Islet of Langerhans (tissue), 1 donor: ENCODE measurements around the gene TMCO4.
"Not testable (repeated sequence)": the region's sequence is repeated elsewhere in the genome, so short reads cannot be mapped to it uniquely, and the experiment has no call there.

Source experiments
- FAIRE-seq: peaks from one replicate; lab custom pipeline; 2011; peaks lifted over from hg19 to GRCh38; lab: Jason Lieb, UNC

The TMCO4 gene

GRCh38 chr1:19812875-19813642 is 13.3 kb upstream of the TMCO4 start:
- FAIRE-seq, result no peak

DNA sequence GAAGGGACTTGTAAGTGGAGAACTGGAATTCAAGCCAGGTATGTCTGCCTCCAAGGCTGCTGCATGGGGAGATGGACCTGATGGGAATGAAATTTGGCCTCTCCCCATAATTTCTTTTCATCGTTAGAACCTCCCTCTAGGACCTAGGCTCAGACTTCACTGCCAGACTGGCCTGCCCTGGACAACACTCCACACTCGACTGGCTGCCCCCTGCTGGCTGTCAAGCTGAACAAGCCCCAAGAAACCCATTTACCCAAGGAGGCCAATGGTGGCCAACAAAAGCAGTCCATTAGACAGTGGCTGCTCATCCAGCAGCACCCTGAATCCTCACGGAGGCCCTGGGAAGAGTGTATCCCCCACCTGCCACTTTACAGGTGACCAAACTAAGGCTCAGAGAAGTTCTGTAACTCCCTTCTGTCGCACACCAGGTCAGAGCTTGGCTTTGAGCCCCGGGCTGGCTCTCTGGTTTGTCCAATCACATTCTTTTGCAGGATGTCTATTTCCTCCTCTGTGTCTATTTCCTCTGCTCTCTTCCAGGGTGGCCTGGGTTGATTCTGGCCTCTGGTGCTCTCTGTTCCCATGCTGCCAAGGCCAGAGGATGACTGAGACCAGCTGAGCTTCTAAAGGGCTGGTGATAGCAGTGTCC is 11.6 kb upstream of the TMCO4 start:
- FAIRE-seq, result no peak

- no peak for FAIRE-seq
These were observed 9.5 kb upstream of the TMCO4 start for GRCh38 chr1:19809044-19809750.

DNA sequence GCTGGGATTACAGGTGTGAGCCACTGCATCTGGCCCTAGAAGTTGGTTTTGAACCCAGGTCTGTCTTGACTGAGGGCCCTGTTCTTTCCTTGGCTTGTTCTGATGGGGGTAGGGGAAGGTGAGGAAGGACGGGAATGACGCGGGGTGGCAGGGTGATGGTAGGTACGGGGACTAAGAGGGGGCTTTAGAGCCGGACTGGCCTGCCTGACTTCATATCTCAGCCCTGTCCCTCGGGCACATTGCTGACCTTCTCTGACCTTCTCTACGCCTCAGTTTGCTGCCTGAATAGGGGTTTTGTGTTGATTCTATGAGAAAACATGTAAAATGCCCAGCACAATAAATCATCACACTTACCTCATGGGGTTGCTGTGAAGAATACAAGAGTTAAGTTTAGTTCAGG is 8.6 kb upstream of the TMCO4 start:
- no peak for FAIRE-seq

DNA sequence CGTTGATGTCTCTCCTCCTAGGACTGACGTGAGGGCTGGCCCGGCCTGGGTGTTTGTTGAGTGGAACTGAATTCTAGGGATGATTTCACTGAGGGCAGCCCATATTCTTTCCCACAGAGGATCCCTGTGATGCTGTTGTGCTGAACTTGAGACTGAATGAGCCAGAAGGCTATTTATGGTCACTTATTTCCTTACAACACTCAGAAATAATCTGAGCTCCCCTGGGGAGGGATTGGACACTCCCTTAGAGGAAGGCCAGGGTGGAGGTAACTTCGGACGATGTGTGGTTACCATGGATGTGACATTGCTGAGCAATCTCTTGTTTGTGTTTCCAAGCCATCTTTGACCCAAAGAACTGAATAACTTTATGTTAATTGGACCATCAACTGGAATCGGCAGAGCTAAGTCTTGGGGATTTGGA is 5.1 kb upstream of the TMCO4 start:
- FAIRE-seq, result no peak

GRCh38 chr1:19802269-19802668 is 2.6 kb upstream of the TMCO4 start:
- FAIRE-seq, result no peak

GRCh38 chr1:19800076-19800804 is 524 bp upstream of the TMCO4 start:
- peak; percentile 17 for FAIRE-seq

DNA sequence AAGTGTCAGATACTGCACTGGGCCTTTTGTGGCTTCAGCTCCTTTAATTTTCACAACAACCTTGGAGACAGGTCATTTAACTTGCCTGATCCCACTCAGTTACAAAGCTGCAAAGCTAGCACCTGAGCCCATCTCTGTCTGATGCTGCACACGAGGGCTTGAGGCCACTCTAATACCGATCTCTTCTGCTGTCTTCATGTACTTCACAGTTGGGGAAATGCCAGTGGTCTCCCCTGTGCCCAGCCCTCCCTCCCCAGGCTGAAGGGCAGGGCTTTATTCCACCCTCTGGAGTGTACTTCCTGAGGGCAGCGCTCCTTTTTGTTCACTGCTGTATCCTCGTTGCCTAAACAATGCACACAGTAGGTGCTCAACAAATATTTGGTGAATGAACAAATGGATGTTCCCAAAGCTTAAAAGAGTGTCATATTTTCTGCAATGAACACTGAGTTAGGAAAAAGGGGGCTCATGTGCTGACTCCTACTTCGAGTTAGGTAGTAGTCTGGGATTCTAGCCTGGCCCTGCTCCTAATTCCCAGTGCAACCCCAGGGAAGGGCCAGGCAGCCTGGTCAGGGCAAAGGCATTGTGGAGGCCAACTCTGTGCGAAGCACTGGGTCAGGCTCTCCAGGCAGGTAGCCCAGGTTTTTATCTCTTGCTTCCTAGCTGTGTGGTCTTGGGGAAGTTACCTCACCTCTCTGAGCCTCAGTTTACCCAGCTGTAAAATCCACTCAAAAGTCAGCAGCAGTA is 1.1 kb downstream of the TMCO4 start:
- no peak for FAIRE-seq

GRCh38 chr1:19797827-19798226 is 1.9 kb downstream of the TMCO4 start:
- no peak for FAIRE-seq

DNA sequence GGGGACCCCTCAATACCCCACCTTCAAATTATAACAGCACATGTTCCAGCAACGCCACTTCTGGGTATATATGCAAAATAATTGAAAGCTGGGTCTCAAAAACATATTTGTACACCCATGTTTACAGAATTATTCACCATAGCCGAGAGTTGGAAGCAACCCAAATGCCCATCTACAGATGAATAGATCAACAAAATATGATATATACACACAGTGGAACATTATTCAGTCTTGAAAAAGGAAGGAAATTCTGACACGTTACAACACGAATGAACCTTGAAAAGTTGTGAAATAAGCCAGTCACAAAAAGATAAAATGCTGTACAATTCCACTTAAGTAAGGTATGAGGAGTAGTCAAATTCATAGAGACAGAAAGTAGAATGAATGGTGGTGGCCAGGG is 5.1 kb downstream of the TMCO4 start:
- FAIRE-seq, result no peak

DNA sequence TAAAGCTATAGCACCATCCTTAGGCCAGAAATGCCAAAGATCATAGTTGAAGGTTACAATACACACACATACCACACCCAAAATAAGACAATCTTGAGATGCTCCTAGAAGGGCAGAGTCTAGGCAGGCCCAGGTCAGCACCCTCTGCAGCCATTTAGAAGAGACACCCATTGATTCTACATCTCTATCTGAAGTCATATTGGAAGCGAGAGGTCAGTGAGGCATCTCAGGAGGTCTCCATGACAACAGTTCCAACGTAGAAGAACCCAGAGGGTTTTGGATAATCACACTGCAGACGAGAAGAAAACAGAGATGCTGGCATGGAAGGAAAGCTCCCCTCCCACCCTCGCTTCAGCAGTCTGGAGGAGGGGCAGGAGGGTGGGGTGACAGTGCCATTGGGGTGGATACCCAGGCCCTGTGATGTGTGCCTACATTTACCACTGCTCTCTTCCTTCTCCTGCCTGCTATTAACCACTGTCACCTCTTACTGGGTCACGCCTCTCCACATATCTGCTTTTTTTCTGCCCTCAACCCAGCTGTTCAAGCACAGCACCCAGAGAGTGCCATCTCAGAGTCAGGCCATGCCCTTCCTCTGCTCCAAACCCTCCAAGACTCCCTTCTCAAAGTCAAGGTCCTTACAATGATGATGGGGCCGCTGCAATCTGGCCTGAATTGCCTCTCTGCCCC is 6.2 kb downstream of the TMCO4 start:
- no peak for FAIRE-seq

GRCh38 chr1:19792237-19793002 is 7.3 kb downstream of the TMCO4 start:
- FAIRE-seq, result no peak

DNA sequence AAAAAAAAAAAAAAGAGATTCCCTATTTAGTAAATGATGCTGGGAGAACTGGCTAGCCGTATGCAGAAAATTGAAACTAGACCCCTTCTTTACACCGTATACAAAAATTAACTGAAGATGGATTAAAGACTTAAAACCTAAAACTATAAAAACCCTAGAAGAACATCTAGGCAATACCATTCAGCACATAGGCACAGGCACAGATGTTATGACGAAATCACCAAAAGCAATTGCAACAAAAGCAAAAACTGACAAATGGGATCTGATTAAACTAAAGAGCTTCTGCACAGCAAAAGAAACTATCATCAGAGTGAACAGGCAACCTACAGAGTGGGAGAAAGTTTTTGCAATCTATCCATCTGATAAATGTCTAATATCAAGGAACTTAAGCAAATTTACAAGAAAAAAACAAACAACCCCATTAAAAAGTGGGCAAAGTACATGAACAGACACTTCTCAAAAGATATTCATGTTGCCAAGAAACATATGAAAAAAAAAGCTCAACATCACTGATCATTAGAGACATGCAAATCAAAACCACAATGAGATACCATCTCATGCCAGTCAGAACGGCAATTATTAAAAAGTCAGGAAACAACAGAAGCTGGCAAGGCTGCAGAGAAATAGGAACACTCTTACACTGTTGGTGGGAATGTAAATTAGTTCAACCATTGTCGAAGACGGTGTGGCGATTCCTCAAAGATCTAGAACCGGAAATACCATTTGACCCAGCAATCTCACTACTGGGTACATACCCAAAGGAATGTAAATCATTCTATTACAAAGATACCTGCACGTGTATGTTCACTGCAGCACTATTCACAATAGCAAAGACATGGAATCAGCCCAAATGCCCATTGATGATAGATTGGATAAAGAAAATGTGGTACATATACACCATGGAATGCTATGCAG is 9.4 kb downstream of the TMCO4 start:
- not testable (repeated sequence) for FAIRE-seq

DNA sequence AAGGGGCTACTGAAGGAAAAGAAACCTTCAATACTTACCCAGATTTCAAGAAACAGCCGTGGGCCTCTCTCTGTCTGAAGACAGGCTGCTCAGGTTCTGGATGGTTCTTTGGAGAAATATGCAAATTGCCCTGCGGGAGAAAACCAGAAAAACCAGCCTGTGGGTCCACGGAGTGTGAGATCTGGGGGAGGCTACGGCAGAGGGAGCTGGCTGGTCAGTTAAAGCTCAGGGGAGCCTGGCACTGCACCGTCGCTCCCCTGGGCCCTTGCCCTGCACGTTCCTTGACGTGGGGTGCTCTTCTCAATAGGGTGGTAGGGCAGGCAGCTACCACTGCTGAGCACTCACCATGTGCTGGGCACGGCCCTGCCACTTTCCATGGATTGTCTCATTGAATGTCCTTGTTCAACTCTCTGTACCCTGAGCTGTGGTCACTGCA is 12.7 kb downstream of the TMCO4 start:
- no peak for FAIRE-seq

- FAIRE-seq, result no peak
These were observed 14.1 kb downstream of the TMCO4 start for GRCh38 chr1:19785660-19786059.

DNA sequence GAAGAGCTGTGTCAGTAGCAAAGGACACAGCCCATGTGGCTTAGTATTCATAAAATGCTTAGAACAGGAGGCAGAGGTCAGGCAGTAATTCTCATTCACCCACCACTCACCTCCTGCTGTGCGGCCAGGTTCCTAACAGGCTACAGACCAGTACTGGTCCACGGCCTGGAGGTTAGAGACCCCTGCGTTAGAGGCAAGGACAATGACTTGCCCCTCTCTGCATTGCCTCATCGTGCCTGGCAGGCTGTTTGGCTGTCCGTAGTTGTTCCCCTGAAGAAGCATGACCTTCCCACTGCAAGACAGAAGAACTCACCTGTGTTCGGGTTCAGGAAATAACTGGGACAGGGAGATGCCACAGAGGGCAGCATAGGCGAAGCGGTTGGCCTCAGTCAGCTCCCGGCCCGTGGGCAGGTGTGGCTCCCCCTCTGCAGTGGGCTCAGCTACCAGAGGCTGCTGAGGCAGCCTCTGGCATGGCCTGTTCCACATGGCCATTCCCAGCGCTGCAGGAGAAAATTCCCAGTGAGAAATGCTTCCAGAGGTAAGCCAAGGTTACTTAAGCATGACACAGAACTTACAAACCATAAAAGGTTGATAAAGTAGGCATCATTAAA is 19.3 kb downstream of the TMCO4 start:
- no peak for FAIRE-seq

DNA sequence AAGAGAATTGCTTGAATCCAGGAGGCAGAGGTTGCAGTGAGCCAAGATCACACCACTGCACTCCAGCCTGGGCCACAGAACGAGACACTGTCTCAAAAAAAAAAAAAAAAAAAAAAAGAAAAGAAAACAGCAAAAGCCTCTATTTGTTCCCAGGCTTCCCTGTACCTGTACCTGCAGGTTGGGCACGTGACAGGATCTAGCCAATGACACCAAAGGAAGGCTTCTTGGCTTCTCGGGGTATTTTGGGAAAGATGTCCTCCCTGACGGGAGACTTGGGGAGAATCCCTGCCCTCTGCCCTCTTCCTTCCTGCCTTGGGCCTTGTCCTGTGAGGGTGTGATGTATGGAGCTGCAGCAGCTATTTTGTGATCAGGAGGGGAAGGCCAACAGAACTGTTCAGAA is 22.8 kb downstream of the TMCO4 start:
- FAIRE-seq, result no peak

DNA sequence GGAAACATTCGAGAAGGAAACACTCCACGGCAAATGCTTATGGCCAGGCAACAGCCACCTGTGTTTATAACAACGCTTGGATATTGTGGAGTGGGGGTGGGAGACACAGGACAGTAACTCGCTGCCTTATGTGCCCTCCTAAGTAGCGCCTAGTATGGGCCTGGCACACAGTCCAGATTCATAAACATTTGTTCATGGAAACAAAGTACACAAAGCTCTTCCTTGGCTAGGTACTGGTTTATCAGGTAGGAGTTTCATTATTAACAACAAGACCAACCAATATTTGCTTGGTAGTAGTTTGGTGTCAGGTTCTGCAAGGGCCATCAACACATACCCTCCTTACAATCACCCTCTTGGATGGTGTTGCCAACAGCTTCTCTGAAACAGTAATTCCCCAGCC is 23.4 kb downstream of the TMCO4 start:
- no peak for FAIRE-seq

- FAIRE-seq, result no peak
These were observed 23.9 kb downstream of the TMCO4 start for GRCh38 chr1:19775831-19776230.
